Colonic mucosa (tissue), 4 donors: Measurements from ENCODE around the gene KIAA0513. TPM values are rescaled to one million over a fixed set of nuclear protein-coding genes. Genes with fewer than 3 reads are reported as not detected.
A peak's percentile ranks its signal among the peaks of the same experiment; 100 is the strongest.

Source experiments
- DNase-seq: peaks from one replicate; pipeline ENCODE4 v3.0.0-alpha.2; 2020
- H3K27ac ChIP-seq: fragments of 200-600 bp; one replicate; pipeline ENCODE4 v1.8.0; 2021
- H3K27me3 ChIP-seq: fragments of 200-600 bp; one replicate; pipeline ENCODE4 v1.8.0; 2021
- H3K36me3 ChIP-seq: fragments of 200-600 bp; one replicate; pipeline ENCODE4 v1.8.0; 2021
- H3K4me1 ChIP-seq: fragments of 200-600 bp; one replicate; pipeline ENCODE4 v1.8.0; 2021; ENCODE audit warnings: mild to moderate bottlenecking
- H3K4me3 ChIP-seq: fragments of 200-600 bp; one replicate; pipeline ENCODE4 v1.8.0; 2021
- H3K9ac ChIP-seq, 2 donors: one replicate each; pipeline ENCODE4 v1.7.0; 2013; ENCODE audit warnings: control low read depth in 2 of 2, low read depth in 2 of 2, low read length in 2 of 2
- H3K9me3 ChIP-seq: fragments of 200-600 bp; one replicate; pipeline ENCODE4 v1.8.0; 2021
- intact Hi-C: fragments of 100-400 bp; cut with DNase I; formaldehyde crosslinking; loops from one replicate; pipeline ENCODE4 v1.14.1; 2022
- total RNA-seq, 2 donors: library from RNA; stranded (reverse); fragmentation: NEBNext Ultra II Directional in 1 of 2; extraction: Animal tissue kit (Norgen Biotek cat#: 25700) in 1 of 2; gene quantifications; one replicate each; pipeline ENCODE4 v1.2.1, GENCODE V29; 2021
- TF ChIP-seq, protein P1 (sequence below): fragments of 200-600 bp; IDR thresholded peaks from one replicate; pipeline ENCODE4 v1.8.0; 2022; ENCODE audit warnings: antibody characterized with exemption, mild to moderate bottlenecking
- donor health status: healthy.
- donor health status: DM: no; HTN: no; CAD: no.
- donor health status: DM: no; HTN: no; CAD: no.

KIAA0513 gene, protein sequence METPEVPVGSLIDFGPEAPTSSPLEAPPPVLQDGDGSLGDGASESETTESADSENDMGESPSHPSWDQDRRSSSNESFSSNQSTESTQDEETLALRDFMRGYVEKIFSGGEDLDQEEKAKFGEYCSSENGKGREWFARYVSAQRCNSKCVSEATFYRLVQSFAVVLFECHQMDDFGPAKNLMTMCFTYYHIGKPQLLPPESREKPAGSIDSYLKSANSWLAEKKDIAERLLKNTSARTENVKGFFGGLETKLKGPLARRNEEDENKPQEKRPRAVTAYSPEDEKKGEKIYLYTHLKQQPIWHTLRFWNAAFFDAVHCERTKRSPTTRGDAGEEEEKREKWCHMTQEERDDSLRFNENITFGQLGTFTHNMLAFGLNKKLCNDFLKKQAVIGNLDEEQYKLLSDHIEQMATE
- 10 to 100 TPM; 17.7 to 22.8 TPM for total RNA-seq

GRCh38 chr16:85027349-85027957, at the start of gene KIAA0513:
Gene KIAA0513, plus strand, starts transcription at chr16:85027795. Its CDS starts 39,277 bp downstream, at chr16:85067072.
- DNase-seq, result peak; percentile 95
- TF ChIP-seq, protein P1, sequence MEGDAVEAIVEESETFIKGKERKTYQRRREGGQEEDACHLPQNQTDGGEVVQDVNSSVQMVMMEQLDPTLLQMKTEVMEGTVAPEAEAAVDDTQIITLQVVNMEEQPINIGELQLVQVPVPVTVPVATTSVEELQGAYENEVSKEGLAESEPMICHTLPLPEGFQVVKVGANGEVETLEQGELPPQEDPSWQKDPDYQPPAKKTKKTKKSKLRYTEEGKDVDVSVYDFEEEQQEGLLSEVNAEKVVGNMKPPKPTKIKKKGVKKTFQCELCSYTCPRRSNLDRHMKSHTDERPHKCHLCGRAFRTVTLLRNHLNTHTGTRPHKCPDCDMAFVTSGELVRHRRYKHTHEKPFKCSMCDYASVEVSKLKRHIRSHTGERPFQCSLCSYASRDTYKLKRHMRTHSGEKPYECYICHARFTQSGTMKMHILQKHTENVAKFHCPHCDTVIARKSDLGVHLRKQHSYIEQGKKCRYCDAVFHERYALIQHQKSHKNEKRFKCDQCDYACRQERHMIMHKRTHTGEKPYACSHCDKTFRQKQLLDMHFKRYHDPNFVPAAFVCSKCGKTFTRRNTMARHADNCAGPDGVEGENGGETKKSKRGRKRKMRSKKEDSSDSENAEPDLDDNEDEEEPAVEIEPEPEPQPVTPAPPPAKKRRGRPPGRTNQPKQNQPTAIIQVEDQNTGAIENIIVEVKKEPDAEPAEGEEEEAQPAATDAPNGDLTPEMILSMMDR, result no peak
- Histone ChIP-seq H3K9me3 (no peaks in the 10 kb centered on the region), H3K4me3 (peak within 1 kb of the TSS; percentile 73), H3K27me3 (no peaks in the 10 kb centered on the region), H3K9ac (peak within 1 kb of the TSS; percentile 80 to 90), H3K4me1 (peaks cover 17% of the 10 kb centered on the region), H3K27ac (peak within 1 kb of the TSS; percentile 71), H3K36me3 (no peaks in the 10 kb centered on the region)
- intact Hi-C loops, result no loop called here

DNA sequence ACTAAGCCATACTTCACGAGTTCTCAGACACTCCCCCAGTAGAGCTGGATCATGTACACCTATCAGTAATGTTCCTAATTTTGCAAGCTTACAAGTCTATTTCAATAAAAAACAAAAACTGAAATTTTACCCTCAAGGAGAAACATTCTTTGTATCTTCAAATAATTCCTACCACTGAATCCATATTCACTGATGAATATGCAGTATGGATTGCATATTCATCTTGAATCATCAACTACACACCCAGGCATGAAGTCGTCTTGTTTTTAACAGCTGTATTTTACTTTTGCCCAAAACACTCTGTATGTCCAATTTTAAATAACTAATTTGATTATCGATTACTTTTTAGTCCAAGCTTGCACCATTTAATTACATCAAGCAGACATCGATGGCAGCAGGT, 48.1 kb upstream of the KIAA0513 start:
- Histone ChIP-seq H3K9ac (no peak overlapping the region), H3K9me3 (no peaks in the 10 kb centered on the region), H3K27me3 (no peaks in the 10 kb centered on the region), H3K4me3 (no peak overlapping the region), H3K27ac (no peak overlapping the region), H3K4me1 (peaks cover 11% of the 10 kb centered on the region), H3K36me3 (peaks cover 10% of the 10 kb centered on the region)
- no peak for DNase-seq
- TF ChIP-seq, protein P1, result no peak
- intact Hi-C loops, result no loop called here

DNA sequence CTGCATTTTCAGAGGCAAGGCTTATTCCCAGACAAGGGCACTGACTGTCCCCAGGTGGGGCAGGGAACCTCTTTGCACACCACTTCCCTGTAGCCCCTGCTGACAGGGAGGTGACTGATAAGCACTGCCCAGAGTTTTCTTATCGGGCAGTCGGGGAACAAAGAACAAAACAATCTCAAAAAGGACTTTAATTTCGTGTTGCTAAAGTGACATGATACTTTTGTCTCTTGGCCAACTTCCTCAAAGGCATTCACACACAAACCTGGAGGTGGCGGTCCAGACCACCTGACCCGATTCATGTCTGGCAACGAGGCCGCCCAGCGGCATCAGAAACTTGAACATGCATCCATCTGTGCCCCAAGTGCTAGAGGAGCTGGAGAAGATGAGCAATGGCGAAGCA, 45.2 kb upstream of the KIAA0513 start:
- no peak overlapping the region for H3K9ac ChIP-seq
- no peaks in the 10 kb centered on the region for H3K27me3 ChIP-seq
- TF ChIP-seq, protein P1, result peak; percentile 35
- no peaks in the 10 kb centered on the region for H3K9me3 ChIP-seq
- H3K4me1 ChIP-seq, result peaks cover 9% of the 10 kb centered on the region
- peak; percentile 71 for DNase-seq
- no peak overlapping the region for H3K4me3 ChIP-seq
- peak overlapping the region; percentile 11 for H3K27ac ChIP-seq
- intact Hi-C loops, result loop anchor here (5.0 kb wide), 1 partner anchor 105 kb away; no protein-coding TSS in a partner anchor
- H3K36me3 ChIP-seq, result peaks cover 10% of the 10 kb centered on the region

- Histone ChIP-seq H3K9ac (no peak overlapping the region), H3K9me3 (no peaks in the 10 kb centered on the region), H3K27me3 (no peaks in the 10 kb centered on the region), H3K4me3 (no peak overlapping the region), H3K4me1 (peaks cover 6% of the 10 kb centered on the region), H3K36me3 (peaks cover 25% of the 10 kb centered on the region), H3K27ac (no peak overlapping the region)
- TF ChIP-seq, protein P1, result no peak
- DNase-seq, result no peak
- intact Hi-C loops, result no loop called here
Observed at GRCh38 chr16:84985079-84986065, 42.2 kb upstream of the KIAA0513 start.

DNA sequence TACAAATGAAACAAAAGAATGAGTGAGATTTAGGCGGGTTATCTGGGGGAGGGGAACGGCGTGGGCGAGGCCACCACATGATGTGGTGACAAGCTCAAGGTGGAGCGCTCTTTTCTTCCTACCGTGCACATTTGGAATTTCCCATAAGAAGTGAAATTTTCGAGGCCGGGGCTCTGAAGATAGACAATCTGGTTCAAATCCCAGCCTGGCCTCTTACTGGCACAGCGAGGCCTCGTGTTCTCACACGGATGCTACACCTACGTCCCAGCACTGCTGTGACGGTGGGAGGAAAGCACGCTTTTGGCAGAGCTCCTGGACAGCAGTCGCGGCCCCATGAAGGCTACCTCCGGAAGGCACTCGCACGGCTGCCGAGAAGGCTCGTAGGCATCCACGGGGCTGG, 41.5 kb upstream of the KIAA0513 start:
- peaks cover 6% of the 10 kb centered on the region for H3K4me1 ChIP-seq
- peaks cover 25% of the 10 kb centered on the region for H3K36me3 ChIP-seq
- no peak overlapping the region for H3K9ac ChIP-seq
- DNase-seq, result no peak
- TF ChIP-seq, protein P1, result no peak
- no peaks in the 10 kb centered on the region for H3K9me3 ChIP-seq
- intact Hi-C loops, result no loop called here
- no peaks in the 10 kb centered on the region for H3K27me3 ChIP-seq
- no peak overlapping the region for H3K27ac ChIP-seq
- H3K4me3 ChIP-seq, result no peak overlapping the region
